ENCODE results near the gene RAB3B. TPM values are rescaled to one million over a fixed set of nuclear protein-coding genes. Genes with fewer than 3 reads are reported as not detected.
"Not testable (repeated sequence)": the region's sequence is repeated elsewhere in the genome, so short reads cannot be mapped to it uniquely, and the experiment has no call there.

The RAB3B gene, protein sequence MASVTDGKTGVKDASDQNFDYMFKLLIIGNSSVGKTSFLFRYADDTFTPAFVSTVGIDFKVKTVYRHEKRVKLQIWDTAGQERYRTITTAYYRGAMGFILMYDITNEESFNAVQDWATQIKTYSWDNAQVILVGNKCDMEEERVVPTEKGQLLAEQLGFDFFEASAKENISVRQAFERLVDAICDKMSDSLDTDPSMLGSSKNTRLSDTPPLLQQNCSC
- 12.2 and 12.4 TPM in 2 replicates for total RNA-seq (2014; rRNA removed)
- 15.9 TPM for polyA plus RNA-seq (2012)

DNA sequence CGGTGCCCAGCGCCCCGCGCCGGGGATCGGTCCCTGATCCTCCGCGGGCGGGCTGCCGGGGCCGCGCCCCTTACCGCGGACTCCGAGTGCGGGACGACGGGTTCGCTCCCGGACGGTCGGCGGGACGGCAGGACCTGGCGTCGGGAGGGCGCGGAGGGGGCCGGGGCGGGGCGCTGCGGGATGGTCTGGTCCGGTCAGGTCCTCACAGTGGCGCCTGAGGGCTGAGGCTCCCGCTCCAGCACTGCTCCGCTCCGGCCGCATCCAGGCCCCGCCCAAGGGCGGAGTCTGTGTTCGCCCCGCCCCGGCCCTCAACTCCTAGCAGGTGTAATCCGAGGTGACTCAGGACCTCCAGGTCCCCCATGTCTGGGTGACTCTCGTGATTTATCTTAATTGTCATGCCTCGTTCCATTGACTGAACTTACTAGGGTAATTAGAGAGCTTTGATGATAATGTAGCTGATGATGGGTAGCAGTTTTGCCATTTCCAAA lies at the start of gene RAB3B:
Gene RAB3B, minus strand, starts transcription at position 223 of the 488 bp plus-strand sequence. CDS start 13,583 bp downstream, outside the sequence.
- DNase-seq (ENCODE audit: low read depth), result peak; percentile 65

DNA sequence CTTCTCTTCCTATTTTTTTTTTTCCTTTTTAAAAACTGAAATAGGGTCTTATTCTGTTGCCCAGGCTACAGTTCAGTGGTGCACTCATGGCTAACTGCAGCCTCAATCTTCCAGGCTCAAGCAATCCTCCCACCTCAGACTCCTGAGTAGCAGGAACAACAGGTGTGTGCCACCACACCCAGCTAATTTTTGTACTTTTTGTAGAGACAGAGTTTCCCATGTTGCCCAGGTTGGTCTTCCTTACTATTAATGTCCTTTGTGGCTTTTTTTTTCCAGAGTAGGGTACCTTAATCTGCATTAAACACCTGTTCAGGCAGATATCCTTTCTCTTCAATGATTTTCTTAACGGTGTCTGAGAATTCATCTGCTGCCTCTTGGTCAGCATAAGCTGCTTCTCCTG lies 47.4 kb upstream of the RAB3B start:
- DNase-seq (ENCODE audit: low read depth), result no peak

DNA sequence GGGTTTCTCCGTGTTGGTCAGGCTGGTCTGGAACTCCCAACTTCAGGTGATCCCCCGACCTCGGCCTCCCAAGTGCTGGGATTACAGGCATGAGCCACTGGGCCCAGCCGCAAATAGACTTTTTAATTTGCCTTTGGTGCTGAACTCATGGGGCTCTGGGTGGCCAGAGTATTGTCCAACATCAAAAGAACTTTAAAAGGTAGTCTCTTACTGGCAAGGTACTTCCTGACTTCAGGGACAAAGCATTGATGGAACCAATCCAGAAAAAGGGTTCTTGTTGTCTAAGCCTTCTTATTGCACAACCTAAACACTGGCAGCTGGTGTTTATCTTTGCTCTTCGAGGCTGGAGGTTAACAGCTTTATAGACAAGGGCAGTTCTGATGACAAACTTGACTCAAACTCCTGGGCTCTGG lies 46.9 kb upstream of the RAB3B start:
- DNase-seq (ENCODE audit: low read depth), result peak; percentile 66

DNA sequence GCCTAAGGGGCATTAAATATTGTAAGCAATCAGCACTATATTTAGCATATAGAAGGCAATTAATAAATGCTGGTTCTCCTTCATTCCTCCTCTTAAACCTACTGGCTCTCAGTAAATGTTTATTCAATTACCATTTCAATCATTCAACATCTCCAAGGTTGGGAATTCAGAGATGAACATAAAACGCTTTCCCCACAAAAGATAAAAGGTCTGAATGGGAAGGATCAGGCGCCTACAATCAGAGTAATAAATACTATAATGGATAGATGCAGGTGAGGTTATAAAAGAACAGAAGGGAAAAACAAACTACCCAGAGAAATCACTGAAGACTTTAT lies 43.5 kb upstream of the RAB3B start:
- no peak for DNase-seq (ENCODE audit: low read depth)

DNA sequence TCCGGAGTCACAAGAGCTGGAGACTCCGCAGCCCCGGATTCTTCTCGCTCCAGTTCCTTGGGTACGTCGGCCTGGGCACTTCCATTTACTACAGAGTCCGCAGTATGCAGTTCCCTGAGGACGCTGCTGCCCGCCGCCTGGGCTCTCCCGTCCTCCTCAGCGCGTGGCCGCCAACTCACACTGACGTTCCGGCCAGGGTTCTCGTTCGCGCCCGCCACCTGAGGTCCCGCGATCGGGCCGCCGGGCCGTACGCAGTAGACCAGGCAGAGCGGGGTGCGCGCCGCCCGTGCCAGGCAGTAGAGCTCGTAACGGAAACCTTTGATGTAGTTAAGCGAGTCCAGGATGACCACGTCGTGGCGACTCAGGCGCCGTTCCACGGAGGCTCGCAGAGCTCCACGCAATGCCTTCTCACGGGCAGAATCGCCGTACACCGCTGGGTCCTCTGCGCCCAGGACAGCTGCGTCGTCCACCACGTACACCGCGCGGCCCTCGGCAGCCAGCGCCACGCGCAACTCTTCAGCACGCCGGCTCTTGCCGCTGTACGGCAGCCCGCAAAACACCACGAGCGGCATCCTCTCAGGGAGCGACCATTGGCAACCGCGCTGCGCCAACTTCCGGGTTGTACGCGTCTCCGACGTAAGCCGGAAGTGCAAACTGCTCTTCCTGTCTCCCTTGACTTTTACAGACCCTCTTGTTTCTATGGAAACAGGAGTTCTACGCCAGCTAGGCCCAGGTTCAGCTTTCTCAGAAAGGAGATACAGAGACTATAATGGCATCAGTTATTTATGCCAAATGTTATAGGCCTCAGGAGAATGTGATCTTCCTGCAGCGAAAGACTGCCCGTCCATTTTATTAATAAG lies 42.9 kb upstream of the RAB3B start, which contains the start of gene KTI12:
Gene KTI12, minus strand, starts transcription at position 621 of the 860 bp plus-strand sequence. Its CDS starts 49 bp downstream, at position 572.
- peak; percentile 90 for DNase-seq (ENCODE audit: low read depth)

DNA sequence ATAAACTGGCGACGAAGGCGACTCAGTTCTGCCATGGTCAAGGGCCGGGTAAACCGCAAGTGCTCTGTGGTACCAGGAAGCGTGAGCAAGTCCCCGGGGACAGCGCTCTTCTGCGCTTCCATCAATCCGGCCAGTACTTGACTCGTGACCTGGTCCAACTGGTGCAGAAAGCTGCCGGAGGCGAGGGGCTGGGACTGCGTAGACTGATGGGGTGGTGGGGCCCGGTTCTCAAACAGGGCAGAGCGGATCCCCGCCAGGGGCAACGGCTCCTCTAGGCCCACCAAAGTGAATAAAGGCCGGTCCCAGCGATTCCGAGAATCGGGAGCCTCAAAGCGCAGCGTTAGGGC lies 42.3 kb upstream of the RAB3B start:
- peak; percentile 81 for DNase-seq (ENCODE audit: low read depth)

DNA sequence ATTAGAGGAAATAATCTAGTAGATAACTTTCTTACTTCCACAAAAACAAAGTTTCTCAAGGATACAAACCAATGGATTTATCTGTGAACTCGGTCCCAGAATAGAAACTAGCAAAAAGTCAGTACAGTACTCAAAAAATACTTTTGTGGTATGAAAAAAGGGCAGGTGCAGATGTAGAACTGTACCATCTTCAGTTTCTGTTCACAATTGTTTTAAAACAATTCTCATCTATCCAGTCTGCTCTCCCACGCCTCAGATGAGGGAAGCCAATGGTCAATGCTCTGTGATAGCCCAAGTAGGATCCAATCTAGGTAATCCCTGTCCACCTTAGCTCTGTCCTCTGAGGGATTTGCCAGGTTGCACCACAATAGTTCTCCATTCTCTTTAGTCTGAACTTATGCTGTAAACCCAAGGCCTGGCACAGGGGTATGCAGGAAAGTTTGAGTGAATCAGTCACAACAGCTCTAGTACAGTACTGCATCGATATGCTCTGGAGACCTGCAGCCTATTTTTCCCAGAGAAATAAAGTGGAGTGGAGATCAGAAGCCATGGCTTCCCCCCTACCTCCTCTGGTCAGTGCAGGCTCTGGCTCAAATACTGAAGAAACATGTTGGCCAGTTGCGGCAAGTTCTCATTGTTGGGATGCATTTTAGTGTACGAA lies 41.8 kb upstream of the RAB3B start:
- no peak for DNase-seq (ENCODE audit: low read depth)

DNA sequence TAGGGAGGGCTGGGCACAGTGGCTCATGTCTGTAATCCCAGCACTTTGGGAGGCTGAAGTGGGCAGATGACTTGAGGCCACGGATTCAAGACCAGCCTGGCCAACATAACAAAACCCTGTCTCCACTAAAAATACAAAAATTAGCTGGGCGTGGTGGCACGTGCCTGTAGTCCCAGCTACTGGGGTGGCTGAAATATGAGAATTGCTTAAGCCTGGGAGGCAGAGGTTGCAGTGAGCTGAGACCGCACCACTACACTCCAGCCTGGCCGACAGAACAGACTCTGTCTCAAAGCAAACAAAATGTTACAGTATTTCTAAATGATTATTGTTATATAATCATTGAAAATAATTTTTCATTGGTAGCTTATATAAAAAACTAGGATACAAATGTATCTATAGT lies 38.3 kb upstream of the RAB3B start:
- not testable (repeated sequence) for DNase-seq (ENCODE audit: low read depth)

DNA sequence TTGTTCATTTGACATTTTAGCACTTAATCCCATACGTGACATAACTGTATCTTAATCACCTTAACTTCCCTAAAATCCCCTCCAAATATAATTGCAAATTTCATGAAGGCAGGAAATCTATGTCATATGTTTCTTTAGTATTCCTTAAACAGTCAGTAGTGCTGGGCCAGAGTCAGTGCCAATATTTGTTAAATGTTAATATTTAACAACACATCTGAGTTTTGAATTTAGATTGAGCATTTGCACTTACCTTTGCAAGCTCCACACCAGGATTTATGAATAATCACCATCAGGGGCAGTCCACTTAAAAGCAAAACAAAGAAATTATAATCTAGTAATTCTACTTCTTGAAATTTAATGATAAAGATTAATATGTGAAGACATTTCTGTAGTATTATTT lies 37.8 kb upstream of the RAB3B start:
- DNase-seq (ENCODE audit: low read depth), result no peak

DNA sequence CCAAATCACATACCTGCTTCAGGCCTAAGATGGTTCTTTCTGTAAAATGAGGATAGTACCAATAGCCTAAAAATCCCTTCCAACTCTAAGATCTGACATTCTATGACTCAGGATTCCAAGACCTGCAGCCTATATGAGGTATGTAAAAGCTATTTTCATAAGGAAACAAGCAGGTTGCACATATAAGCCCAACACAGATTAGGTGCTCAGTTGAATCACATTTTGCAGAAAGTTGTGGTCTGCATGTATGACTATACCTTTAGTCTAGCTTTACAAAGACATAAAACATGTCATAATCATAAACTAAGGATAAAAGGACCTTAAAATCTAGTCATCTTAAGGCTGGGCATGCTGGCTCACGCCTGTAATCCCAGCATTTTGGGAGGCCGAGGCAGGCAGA lies 35.8 kb upstream of the RAB3B start:
- DNase-seq (ENCODE audit: low read depth), result no peak

DNA sequence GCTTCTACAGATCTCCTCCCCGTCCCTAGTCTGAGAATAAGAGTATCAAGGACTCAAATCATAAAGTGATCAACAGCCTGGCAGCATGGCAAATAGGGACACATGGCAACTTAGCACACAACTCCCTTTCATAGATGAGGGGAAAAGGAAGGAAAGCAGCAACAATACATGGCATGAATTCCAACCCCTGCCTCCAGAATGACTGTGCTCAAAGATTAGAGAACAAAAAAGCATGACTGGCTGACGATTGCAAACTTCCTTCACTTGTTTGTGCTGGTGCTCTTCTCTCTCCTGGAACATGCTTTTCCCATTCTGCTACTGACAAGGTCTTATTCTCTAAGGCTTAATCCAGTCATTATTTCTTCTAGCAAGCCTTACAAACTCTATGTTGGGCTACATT lies 31.6 kb upstream of the RAB3B start:
- no peak for DNase-seq (ENCODE audit: low read depth)

DNA sequence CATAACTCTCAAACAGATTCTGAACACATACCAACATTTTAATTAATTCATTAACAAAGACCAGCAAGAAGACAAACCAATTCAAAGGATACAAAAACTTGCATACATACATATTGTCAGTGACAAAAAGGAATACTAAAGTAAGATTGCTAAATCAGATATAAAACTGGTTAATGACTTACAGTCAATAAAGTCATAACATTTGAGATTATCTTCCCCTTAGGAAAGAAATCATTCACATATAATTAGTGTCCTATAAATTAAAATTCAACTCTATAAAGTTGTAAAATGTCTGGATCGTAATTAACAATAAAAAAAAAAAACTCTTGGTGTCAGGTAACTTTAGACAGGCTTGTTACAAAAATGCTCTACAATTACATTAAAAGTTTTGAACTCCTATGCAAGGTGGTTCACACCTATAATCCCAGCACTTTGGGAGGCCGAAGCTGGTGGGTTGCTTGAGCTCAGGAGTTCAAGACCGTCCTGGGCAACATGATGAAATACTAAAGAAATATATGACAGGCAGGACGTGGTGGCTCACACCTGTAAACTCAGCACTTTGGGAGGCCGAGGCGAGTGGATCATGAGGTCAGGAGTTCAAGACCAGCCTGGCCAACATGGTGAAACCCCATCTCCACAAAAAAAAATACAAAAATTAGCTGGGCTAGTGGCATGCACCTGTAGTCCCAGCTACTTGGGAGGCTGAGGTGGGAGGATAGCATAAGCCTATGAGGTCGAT lies 17.7 kb upstream of the RAB3B start:
- no peak for DNase-seq (ENCODE audit: low read depth)

DNA sequence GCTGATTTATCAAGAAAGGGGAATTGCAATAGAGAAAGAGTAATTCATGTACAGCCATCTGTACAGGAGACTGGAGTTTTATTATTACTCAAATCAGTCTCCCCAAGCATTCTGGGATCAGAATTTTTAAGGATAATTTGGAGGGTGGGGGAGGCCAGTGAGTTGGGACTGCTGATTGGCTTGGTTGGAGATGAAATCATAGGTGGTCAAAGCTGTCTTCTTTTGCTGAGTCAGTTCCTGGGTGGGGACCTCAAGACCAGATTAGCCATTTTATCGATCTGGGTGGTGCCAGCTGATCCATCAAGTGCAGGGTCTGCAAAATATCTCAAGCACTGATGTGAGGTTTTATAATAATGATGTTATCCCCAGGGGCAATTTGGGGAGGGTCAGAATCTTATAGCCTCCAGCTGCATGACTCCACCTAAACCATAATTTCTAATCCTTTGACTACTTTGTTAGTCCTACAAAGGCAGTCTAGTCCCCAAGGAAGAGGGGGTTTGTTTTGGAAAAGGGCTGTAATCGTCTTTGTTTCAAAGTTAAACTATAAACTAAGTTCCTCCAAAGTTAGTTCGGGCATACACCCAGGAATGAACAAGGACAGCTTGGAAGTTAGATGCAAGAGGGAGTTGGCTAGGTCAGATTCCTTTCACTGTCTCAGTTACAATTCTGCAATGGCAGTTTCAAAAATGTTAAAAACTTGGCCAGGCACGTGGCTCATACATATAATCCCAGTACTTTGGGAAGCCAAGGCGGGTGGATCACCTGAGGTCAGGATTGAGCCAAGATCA lies 16.9 kb upstream of the RAB3B start:
- no peak for DNase-seq (ENCODE audit: low read depth)

DNA sequence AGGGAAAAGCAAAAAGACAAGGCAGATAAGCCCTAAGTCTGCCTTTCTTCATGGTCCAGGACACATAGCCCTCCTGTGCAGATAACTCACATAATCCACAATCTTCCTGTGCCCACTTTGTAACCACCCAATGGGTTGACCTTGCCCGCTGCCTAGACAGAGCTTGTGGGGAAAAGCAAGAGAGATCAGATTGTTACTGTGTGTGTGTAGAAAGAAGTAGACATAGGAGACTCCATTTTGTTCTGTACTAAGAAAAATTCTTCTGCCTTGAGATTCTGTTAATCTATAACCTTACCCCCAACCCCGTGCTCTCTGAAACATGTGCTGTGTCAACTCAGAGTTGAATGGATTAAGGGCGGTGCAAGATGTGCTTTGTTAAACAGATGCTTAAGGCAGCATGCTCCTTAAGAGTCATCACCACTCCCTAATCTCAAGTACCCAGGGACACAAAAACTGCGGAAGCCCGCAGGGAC lies 15.6 kb upstream of the RAB3B start:
- not testable (repeated sequence) for DNase-seq (ENCODE audit: low read depth)

DNA sequence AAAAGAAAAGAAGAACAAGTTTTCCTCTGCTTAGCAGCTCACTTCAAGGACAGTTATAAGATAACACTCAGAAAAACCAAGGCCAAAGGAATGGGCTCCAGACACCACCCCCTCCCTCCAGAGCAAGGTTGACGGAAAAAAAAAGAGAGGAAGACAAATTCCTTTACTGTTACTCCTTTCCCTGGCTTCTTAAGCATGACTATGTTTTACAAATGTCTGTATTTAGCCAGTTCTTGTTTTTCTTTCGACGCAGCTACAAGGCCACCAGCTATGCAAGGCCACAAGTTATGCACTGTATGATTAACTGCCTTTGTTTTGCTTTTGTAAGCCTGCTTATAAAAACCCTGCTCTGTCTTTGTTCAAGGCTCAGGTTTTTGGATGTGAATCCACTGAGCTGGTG lies 15.0 kb upstream of the RAB3B start:
- DNase-seq (ENCODE audit: low read depth), result peak; percentile 59

DNA sequence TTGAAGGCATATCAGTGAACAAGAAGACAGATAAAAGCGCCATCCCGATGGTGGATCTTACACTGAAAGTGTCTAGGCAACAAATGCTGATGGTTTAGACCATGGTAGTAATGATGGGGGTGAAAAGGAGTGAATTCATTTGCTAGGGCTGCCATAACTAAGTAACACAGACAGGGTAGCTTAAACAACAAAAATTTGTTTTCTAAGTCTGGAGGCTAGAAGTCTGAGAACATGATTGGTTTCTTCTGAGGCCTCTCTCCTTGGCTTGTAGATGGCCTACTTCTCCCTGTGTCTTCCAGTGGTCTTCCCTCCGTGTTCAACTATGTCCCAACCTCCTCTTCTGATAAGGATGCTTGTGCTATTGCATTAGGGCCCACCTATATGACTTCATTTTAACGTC lies 13.4 kb upstream of the RAB3B start:
- no peak for DNase-seq (ENCODE audit: low read depth)

DNA sequence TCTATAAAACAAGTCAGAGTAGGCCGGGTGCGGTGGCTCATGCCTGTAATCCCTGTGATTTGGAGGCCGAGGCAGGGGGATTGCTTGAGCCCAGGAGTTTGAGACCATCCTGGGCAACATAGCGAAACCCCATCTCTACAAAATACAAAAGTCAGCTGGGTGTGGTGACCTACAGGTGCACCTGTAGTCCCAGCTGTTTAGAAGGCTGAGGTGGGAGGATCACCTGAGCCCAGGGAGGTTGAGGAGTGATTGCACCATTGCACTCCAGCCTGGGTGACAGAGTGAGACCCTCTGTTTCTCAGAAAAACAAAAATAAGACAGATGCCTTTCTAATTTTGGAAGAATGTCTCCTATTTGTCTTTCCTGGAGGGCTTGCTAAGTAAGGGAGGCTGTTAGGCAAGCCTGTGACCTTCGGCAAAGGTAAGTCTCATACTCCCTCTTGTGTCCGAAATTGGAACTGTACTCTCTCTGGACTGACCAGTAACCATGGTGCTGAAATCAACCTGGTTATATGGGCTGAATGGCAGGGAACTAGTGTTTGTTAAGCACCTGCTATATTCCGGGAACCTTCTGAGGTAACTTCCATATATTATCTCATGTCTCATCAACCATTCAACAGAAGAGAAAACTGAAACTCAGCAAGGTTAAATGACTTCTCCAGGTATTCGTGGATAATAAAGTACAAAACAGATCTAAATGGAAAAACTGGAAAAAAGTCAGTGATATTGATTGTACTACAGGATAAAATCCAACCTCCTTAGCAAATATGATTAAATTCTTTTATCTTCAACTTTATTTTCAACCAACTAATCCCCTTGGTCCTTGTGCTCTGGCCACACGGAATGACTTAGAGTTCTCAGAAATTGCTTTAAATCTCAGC lies 11.8 kb upstream of the RAB3B start:
- peak; percentile 85 for DNase-seq (ENCODE audit: low read depth)

DNA sequence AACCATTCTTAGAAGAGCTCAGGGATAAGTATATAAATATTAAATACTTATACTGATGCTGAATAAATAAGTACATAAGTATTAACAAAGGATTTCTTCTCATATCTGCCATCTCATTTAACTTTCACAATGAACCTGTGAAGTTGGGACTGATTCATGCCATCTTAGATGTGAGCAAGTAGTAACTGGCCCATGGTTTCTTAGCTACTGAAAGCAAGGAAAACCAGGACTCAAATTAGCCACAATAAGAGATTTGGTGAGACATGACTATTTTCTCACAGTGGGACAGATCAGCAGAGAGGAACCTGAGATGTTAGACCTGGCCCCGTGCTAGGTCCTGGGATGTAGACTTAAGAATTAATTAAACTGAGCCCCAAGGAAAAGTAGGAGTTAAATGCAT lies 8.2 kb upstream of the RAB3B start:
- DNase-seq (ENCODE audit: low read depth), result no peak

DNA sequence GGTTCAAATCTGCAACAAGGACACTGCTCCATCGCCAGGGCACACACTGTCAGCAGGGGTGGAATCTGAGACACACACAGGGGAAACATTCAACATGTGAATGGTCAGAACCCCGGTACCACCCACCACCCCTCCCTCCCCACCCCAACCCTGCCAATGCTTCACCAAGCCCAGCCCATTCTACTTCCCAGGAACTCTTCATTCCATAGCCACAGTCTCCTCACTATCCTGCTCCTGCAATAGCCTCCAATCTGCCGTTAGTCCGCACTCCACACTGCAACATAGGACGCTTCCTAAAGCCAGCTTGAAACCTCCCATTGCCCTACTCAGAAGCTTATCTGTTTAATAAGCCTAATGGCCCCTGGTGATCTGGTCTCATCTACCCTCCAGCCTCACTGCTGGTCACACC lies 7.5 kb upstream of the RAB3B start:
- no peak for DNase-seq (ENCODE audit: low read depth)

Measured in LHCN-M2 (cell line).